Loucy (cell line): Measurements from ENCODE around the gene GSKIP.

ENCODE experiments used
- H2AFZ ChIP-seq: fragments of 200-600 bp; sonication (generic); 2 replicates; pipeline ENCODE4 v1.6.0; 2016; ENCODE audit warnings: antibody characterized with exemption, mild to moderate bottlenecking, low read length, moderate library complexity
- H3F3A ChIP-seq: fragments of 200-600 bp; 2 replicates; pipeline ENCODE4 v1.6.0; 2016; ENCODE audit warnings: antibody characterized with exemption, low read depth, mild to moderate bottlenecking
- H3K27me3 ChIP-seq: fragments of 200-600 bp; sonication (generic); 2 replicates; pipeline ENCODE4 v1.6.1; 2014; ENCODE audit warnings: low read length, mild to moderate bottlenecking; ENCODE audit not compliant: insufficient read depth, poor library complexity, severe bottlenecking
- H3K36me3 ChIP-seq: fragments of 200-600 bp; sonication (generic); 2 replicates; pipeline ENCODE4 v1.6.1; 2016; ENCODE audit warnings: low read length; ENCODE audit not compliant: insufficient read depth
- H3K4me1 ChIP-seq: fragments of 200-600 bp; sonication (generic); 2 replicates; pipeline ENCODE4 v1.5.1; 2014; ENCODE audit warnings: low read length, mild to moderate bottlenecking; ENCODE audit not compliant: insufficient read depth, poor library complexity, severe bottlenecking
- H3K4me2 ChIP-seq: fragments of 200-600 bp; sonication (generic); 2 replicates; pipeline ENCODE4 v1.6.0; 2014; ENCODE audit warnings: antibody characterized with exemption, low read length, low read depth, mild to moderate bottlenecking; ENCODE audit not compliant: poor library complexity, severe bottlenecking
- H3K4me3 ChIP-seq: fragments of 200-600 bp; sonication (generic); 2 replicates; pipeline ENCODE4 v1.5.1; 2014; ENCODE audit warnings: low read length, mild to moderate bottlenecking, mixed read lengths; ENCODE audit not compliant: poor library complexity, severe bottlenecking
- H3K79me2 ChIP-seq: fragments of 200-600 bp; sonication (generic); 2 replicates; pipeline ENCODE4 v1.6.1; 2014; ENCODE audit warnings: low read length; ENCODE audit not compliant: insufficient read depth
- H3K9ac ChIP-seq: fragments of 200-600 bp; sonication (generic); 2 replicates; pipeline ENCODE4 v1.6.0; 2014; ENCODE audit warnings: mild to moderate bottlenecking, low read depth, low read length, moderate library complexity; ENCODE audit not compliant: poor library complexity, severe bottlenecking
- H3K9me2 ChIP-seq: fragments of 200-600 bp; sonication (generic); replicated peaks from 2 replicates; pipeline ENCODE4 v1.6.1; 2016; ENCODE audit warnings: low read depth, low read length, mixed read lengths
- H3K9me3 ChIP-seq: fragments of 200-600 bp; sonication (generic); 2 replicates; pipeline ENCODE4 v1.6.1; 2014; ENCODE audit warnings: mild to moderate bottlenecking, antibody characterized with exemption, low read length, low read depth; ENCODE audit not compliant: insufficient read depth
- H4K20me1 ChIP-seq: fragments of 200-600 bp; sonication (generic); 2 replicates; pipeline ENCODE4 v1.6.0; 2014; ENCODE audit warnings: antibody characterized with exemption, low read length, mild to moderate bottlenecking; ENCODE audit not compliant: insufficient read depth, poor library complexity, severe bottlenecking
- CTCF ChIP-seq: fragments of 200-600 bp; sonication (generic); conservative IDR thresholded peaks from 2 replicates; pipeline ENCODE4 v1.5.1; 2014; ENCODE audit warnings: mild to moderate bottlenecking, antibody characterized with exemption, low read length
- EZH2phosphoT487 ChIP-seq: fragments of 200-600 bp; IDR thresholded peaks from 2 replicates; pipeline ENCODE4 v1.6.1; 2018; ENCODE audit warnings: antibody characterized with exemption, mild to moderate bottlenecking, moderate library complexity, borderline replicate concordance

GSKIP gene

GRCh38 chr14:96417254-96417653 is 53.9 kb downstream of the GSKIP start:
- TF ChIP-seq CTCF (no peak), EZH2phosphoT487 (no peak)
- no peaks in the 10 kb centered on the region for H3K36me3 ChIP-seq
- no peaks in the 10 kb centered on the region for H4K20me1 ChIP-seq
- H3K4me2 ChIP-seq: no peak overlapping the region
- no peak overlapping the region for H3K4me3 ChIP-seq
- H3K9me3 ChIP-seq: no peaks in the 10 kb centered on the region
- H3K9me2 ChIP-seq: no peaks in the 10 kb centered on the region
- no peaks in the 10 kb centered on the region for H3F3A ChIP-seq
- H3K27me3 ChIP-seq: no peaks in the 10 kb centered on the region
- no peak overlapping the region for H3K9ac ChIP-seq
- no peaks in the 10 kb centered on the region for H3K4me1 ChIP-seq
- no peak overlapping the region for H2AFZ ChIP-seq
- no peaks in the 10 kb centered on the region for H3K79me2 ChIP-seq

GRCh38 chr14:96418075-96418474 is 54.7 kb downstream of the GSKIP start:
- no peaks in the 10 kb centered on the region for H4K20me1 ChIP-seq
- H3K4me2 ChIP-seq: no peak overlapping the region
- H3K36me3 ChIP-seq: no peaks in the 10 kb centered on the region
- H3F3A ChIP-seq: no peaks in the 10 kb centered on the region
- H3K27me3 ChIP-seq: no peaks in the 10 kb centered on the region
- TF ChIP-seq CTCF: no peak
- no peak for TF ChIP-seq EZH2phosphoT487
- no peaks in the 10 kb centered on the region for H3K9me2 ChIP-seq
- H3K79me2 ChIP-seq: no peaks in the 10 kb centered on the region
- H3K4me3 ChIP-seq: no peak overlapping the region
- H2AFZ ChIP-seq: no peak overlapping the region
- no peaks in the 10 kb centered on the region for H3K4me1 ChIP-seq
- H3K9me3 ChIP-seq: no peaks in the 10 kb centered on the region
- H3K9ac ChIP-seq: no peak overlapping the region

GRCh38 chr14:96421236-96421635 is 57.9 kb downstream of the GSKIP start:
- H3K36me3 ChIP-seq: no peaks in the 10 kb centered on the region
- H3F3A ChIP-seq: no peaks in the 10 kb centered on the region
- H2AFZ ChIP-seq: no peak overlapping the region
- H3K9ac ChIP-seq: no peak overlapping the region
- no peaks in the 10 kb centered on the region for H3K27me3 ChIP-seq
- H3K4me1 ChIP-seq: no peaks in the 10 kb centered on the region
- H3K9me3 ChIP-seq: no peaks in the 10 kb centered on the region
- TF ChIP-seq EZH2phosphoT487 (no peak), CTCF (no peak)
- H3K79me2 ChIP-seq: no peaks in the 10 kb centered on the region
- no peak overlapping the region for H3K4me3 ChIP-seq
- no peak overlapping the region for H3K4me2 ChIP-seq
- no peaks in the 10 kb centered on the region for H4K20me1 ChIP-seq
- no peaks in the 10 kb centered on the region for H3K9me2 ChIP-seq
